WTC11 (cell line): ENCODE measurements around the gene BCL2L12. TPM values are rescaled to one million over a fixed set of nuclear protein-coding genes. Genes with fewer than 3 reads are reported as not detected.

Experiments
- ATAC-seq: fragments of 200-7000 bp; cut with Tn5 transposase; 2 replicates; pipeline ENCODE4 v1.10.0; 2021; ENCODE audit warnings: mild to moderate bottlenecking, moderate library complexity
- CTCF ChIA-PET: fragments of 300-600 bp; sonication (Branson Sonifier 250); formaldehyde crosslinking; loops from one replicate; lab custom pipeline; 2021; ENCODE audit warnings: antibody characterized with exemption; lab: Charles Lee
- POLR2A ChIA-PET: fragments of 350-600 bp; sonication (Branson Sonifier 250); formaldehyde crosslinking; loops from one replicate; lab custom pipeline; 2021; ENCODE audit warnings: antibody characterized with exemption; lab: Charles Lee
- DNase-seq: peaks from one replicate; pipeline ENCODE4 v3.0.0; 2021; ENCODE audit warnings: low spot score
- H3K27ac Mint-ChIP-seq: 2 replicates; pipeline ENCODE4 v1.8.0; 2021; ENCODE audit warnings: mixed read lengths
- H3K27me3 Mint-ChIP-seq: 2 replicates; pipeline ENCODE4 v1.8.0; 2021; ENCODE audit warnings: low read depth, mild to moderate bottlenecking, moderate library complexity, mixed read lengths
- H3K36me3 Mint-ChIP-seq: 2 replicates; pipeline ENCODE4 v1.8.0; 2021; ENCODE audit warnings: mixed read lengths
- H3K4me1 Mint-ChIP-seq: 2 replicates; pipeline ENCODE4 v1.8.0; 2022; ENCODE audit warnings: mixed read lengths
- H3K4me3 Mint-ChIP-seq: 2 replicates; pipeline ENCODE4 v1.8.0; 2021; ENCODE audit warnings: mild to moderate bottlenecking, moderate library complexity, mixed read lengths
- H3K9me3 Mint-ChIP-seq: 2 replicates; pipeline ENCODE4 v1.8.0; 2021; ENCODE audit warnings: mixed read lengths
- FOXJ3 ChIP-seq: sonication (generic); formaldehyde crosslinking; IDR thresholded peaks from 2 replicates; pipeline ENCODE4 v1.9.0; 2021; ENCODE audit warnings: missing genetic modification reagents, mild to moderate bottlenecking, borderline replicate concordance
- FOXK1 ChIP-seq: sonication (generic); formaldehyde crosslinking; IDR thresholded peaks from 2 replicates; pipeline ENCODE4 v1.8.0; 2022; ENCODE audit warnings: mild to moderate bottlenecking, moderate library complexity, missing genetic modification reagents
- IRF2 ChIP-seq: sonication (generic); formaldehyde crosslinking; IDR thresholded peaks from 2 replicates; pipeline ENCODE4 v1.8.0; 2022; ENCODE audit warnings: low read depth, missing genetic modification reagents, borderline replicate concordance
- KAT7 ChIP-seq: sonication (generic); formaldehyde crosslinking; IDR thresholded peaks from 2 replicates; pipeline ENCODE4 v1.8.1; 2023; ENCODE audit warnings: missing genetic modification reagents, mild to moderate bottlenecking, borderline replicate concordance
- NR1H2 ChIP-seq: sonication (generic); formaldehyde crosslinking; IDR thresholded peaks from 2 replicates; pipeline ENCODE4 v1.9.0; 2021; ENCODE audit warnings: mild to moderate bottlenecking, moderate library complexity, missing genetic modification reagents
- NR3C1 ChIP-seq: sonication (generic); formaldehyde crosslinking; conservative IDR thresholded peaks from 2 replicates; pipeline ENCODE4 v1.8.1; 2023; ENCODE audit warnings: low read depth, mild to moderate bottlenecking, missing genetic modification reagents
- RELA ChIP-seq: sonication (generic); formaldehyde crosslinking; IDR thresholded peaks from 2 replicates; pipeline ENCODE4 v1.8.1; 2022; ENCODE audit warnings: missing genetic modification reagents, mild to moderate bottlenecking, borderline replicate concordance
- TP53 ChIP-seq: sonication (generic); formaldehyde crosslinking; IDR thresholded peaks from 2 replicates; pipeline ENCODE4 v1.8.1; 2023; ENCODE audit warnings: mild to moderate bottlenecking, missing genetic modification reagents
- ZNF138 ChIP-seq: sonication (generic); formaldehyde crosslinking; conservative IDR thresholded peaks from 2 replicates; pipeline ENCODE4 v1.8.1; 2022; ENCODE audit warnings: mild to moderate bottlenecking, moderate library complexity, missing genetic modification reagents
- ZNF317 ChIP-seq: sonication (generic); formaldehyde crosslinking; IDR thresholded peaks from 2 replicates; pipeline ENCODE4 v1.8.1; 2023; ENCODE audit warnings: low read depth, mild to moderate bottlenecking, moderate library complexity, missing genetic modification reagents, borderline replicate concordance
- ZNF416 ChIP-seq: fragments of 250-450 bp; sonication (Bioruptor Pico); IDR thresholded peaks from 2 replicates; pipeline ENCODE4 v1.9.0; 2021; ENCODE audit warnings: mild to moderate bottlenecking, inconsistent platforms
- total RNA-seq: library from RNA; stranded (reverse); gene quantifications from 3 replicates; pipeline ENCODE4 v1.2.3, GENCODE V29; 2021
- TF ChIP-seq, protein P1 (sequence below): fragments of 250-450 bp; sonication (Bioruptor Pico); conservative IDR thresholded peaks from 2 replicates; pipeline ENCODE4 v1.9.0; 2021; ENCODE audit warnings: mild to moderate bottlenecking
- TF ChIP-seq, protein P2 (sequence below): sonication (generic); formaldehyde crosslinking; IDR thresholded peaks from 2 replicates; pipeline ENCODE4 v1.8.1; 2022; ENCODE audit warnings: low read depth, mild to moderate bottlenecking, moderate library complexity, missing genetic modification reagents, borderline replicate concordance
- TF ChIP-seq, protein P3 (sequence below): sonication (generic); formaldehyde crosslinking; IDR thresholded peaks from 2 replicates; pipeline ENCODE4 v1.8.1; 2023; ENCODE audit warnings: mild to moderate bottlenecking, missing genetic modification reagents, moderate library complexity
- TF ChIP-seq, protein P4 (sequence below): sonication (generic); formaldehyde crosslinking; IDR thresholded peaks from 2 replicates; pipeline ENCODE4 v1.8.1; 2022; ENCODE audit warnings: missing genetic modification reagents, borderline replicate concordance
- TF ChIP-seq, protein P5 (sequence below): sonication (generic); formaldehyde crosslinking; IDR thresholded peaks from 2 replicates; pipeline ENCODE4 v1.8.1; 2022; ENCODE audit warnings: mild to moderate bottlenecking, moderate library complexity, missing genetic modification reagents
- TF ChIP-seq, protein P6 (sequence below): sonication (generic); formaldehyde crosslinking; IDR thresholded peaks from 2 replicates; pipeline ENCODE4 v1.8.1; 2022; ENCODE audit warnings: mild to moderate bottlenecking, missing genetic modification reagents, moderate library complexity, borderline replicate concordance
- TF ChIP-seq, protein P7 (sequence below): fragments of 200-600 bp; IDR thresholded peaks from 2 replicates; pipeline ENCODE4 v1.8.0; 2022; ENCODE audit warnings: antibody characterized with exemption
- TF ChIP-seq, protein P8 (sequence below): fragments of 250-450 bp; sonication (Bioruptor Pico); IDR thresholded peaks from 2 replicates; pipeline ENCODE4 v1.9.0; 2021; ENCODE audit warnings: moderate library complexity, mild to moderate bottlenecking, inconsistent platforms, borderline replicate concordance

The BCL2L12 gene
- total RNA-seq, 1 experiment from 2014 or later = 146 TPM

DNA sequence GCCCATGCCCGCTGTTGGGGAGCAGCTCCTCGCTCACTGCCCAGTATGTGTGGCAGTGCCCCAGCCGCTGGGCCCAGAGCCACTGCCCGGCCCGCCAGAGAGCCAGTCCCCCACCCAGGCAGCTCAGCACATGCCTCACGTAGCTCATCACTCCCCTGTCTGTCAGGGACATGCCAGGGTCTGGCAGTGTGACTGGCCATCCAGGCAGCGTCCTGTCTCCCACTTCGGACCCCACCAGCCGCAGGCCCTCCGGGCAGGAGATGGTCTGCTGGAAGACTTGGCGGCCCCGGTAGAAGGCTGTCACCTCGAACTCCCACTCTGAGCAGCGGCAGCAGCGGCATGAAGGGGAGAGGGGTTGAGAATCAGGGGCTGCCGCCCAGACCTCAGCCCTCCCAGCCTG lies 3.7 kb upstream of the BCL2L12 start (continued):
- TF ChIP-seq, protein P1, sequence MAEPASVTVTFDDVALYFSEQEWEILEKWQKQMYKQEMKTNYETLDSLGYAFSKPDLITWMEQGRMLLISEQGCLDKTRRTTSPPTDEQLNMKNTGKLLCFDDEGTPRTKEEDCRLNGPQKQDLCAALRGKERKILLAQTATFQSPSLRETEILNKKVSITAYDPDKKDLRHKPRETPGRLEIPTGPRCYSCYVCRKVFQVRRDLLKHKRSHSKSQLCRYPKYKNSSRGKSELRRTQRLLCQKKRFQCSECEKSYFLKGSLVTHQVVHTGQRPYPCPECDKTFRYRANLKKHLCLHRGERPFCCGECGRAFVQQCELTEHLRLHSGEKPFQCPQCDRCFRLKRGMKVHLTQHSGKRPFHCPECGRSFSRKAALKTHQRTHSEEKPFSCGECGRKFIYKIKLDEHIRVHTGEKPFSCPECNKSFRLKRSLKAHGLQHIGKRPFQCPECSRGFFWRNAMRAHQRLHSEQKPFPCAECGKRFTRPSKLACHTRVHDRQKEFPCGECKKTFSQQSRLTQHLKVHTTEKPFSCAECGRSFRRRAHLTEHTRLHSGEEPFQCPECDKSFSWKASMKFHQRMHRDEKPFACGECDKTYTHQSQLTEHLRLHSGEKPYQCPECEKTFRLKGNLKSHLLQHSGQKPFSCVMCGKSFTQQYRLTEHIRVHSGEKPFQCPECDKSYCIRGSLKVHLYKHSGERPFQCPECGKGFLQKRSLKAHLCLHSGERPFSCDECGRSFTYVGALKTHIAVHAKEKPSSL (CRISPR knock-in tag) = no peak
- TF ChIP-seq ZNF416 = no peak

DNA sequence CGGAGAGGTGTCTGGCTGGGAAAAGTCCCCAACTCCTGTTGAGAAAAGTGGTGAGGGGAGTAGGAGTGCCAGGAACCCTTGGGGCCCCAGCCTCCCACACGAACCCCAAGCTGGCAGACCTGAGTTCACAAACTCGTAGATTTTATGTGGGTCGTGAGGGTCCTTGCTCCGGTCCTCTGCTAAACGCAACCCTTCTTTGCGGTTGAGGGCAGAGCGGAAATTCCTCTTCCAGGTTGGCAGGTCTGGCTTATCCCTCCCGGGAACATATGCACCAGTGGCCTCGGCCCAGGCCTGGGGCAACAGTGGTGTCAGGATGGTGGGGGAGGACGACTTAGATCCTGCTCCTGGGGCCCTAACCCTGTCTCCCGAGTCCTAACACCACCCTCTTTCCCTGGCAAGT lies 2.5 kb upstream of the BCL2L12 start:
- CTCF ChIA-PET = interaction anchor here (1.3 to 3.6 kb wide), 4 partner anchors 12 to 117 kb away, joined by 4 to 35 read pairs (median 11); partner anchors contain the start of genes PRMT1 and SCAF1
- Mint-ChIP-seq H3K27ac (no peak overlapping the region), H3K27me3 (no peaks in the 10 kb centered on the region; the same call in 1 of the 2 replicates), H3K4me3 (peak overlapping the region; percentile 30; the same call in 1 of the 2 replicates), H3K4me1 (peaks cover 12% of the 10 kb centered on the region), H3K9me3 (peaks cover 7% of the 10 kb centered on the region), H3K36me3 (peaks cover 48% of the 10 kb centered on the region)
- POLR2A ChIA-PET = interaction anchor here (2.7 kb wide), 1 partner anchor 13 kb away, joined by 29 read pairs; the partner anchor contains the start of gene PRMT1
- DNase-seq (no peak), ATAC-seq (no peak)
- TF ChIP-seq, protein P2, sequence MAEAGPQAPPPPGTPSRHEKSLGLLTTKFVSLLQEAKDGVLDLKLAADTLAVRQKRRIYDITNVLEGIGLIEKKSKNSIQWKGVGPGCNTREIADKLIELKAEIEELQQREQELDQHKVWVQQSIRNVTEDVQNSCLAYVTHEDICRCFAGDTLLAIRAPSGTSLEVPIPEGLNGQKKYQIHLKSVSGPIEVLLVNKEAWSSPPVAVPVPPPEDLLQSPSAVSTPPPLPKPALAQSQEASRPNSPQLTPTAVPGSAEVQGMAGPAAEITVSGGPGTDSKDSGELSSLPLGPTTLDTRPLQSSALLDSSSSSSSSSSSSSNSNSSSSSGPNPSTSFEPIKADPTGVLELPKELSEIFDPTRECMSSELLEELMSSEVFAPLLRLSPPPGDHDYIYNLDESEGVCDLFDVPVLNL (CRISPR knock-in tag) = no peak
- TF ChIP-seq, protein P3, sequence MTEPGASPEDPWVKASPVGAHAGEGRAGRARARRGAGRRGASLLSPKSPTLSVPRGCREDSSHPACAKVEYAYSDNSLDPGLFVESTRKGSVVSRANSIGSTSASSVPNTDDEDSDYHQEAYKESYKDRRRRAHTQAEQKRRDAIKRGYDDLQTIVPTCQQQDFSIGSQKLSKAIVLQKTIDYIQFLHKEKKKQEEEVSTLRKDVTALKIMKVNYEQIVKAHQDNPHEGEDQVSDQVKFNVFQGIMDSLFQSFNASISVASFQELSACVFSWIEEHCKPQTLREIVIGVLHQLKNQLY (CRISPR knock-in tag) = no peak
- TF ChIP-seq, protein P4, sequence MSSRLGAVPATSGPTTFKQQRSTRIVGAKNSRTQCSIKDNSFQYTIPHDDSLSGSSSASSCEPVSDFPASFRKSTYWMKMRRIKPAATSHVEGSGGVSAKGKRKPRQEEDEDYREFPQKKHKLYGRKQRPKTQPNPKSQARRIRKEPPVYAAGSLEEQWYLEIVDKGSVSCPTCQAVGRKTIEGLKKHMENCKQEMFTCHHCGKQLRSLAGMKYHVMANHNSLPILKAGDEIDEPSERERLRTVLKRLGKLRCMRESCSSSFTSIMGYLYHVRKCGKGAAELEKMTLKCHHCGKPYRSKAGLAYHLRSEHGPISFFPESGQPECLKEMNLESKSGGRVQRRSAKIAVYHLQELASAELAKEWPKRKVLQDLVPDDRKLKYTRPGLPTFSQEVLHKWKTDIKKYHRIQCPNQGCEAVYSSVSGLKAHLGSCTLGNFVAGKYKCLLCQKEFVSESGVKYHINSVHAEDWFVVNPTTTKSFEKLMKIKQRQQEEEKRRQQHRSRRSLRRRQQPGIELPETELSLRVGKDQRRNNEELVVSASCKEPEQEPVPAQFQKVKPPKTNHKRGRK = no peak
- no peak for TF ChIP-seq ZNF138 (CRISPR knock-in tag)
- TF ChIP-seq, protein P5, sequence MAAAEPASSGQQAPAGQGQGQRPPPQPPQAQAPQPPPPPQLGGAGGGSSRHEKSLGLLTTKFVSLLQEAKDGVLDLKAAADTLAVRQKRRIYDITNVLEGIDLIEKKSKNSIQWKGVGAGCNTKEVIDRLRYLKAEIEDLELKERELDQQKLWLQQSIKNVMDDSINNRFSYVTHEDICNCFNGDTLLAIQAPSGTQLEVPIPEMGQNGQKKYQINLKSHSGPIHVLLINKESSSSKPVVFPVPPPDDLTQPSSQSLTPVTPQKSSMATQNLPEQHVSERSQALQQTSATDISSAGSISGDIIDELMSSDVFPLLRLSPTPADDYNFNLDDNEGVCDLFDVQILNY (CRISPR knock-in tag) = no peak
- TF ChIP-seq IRF2 = no peak
- no peak for TF ChIP-seq FOXK1 (CRISPR knock-in tag)
- no peak for TF ChIP-seq ZNF317
- TF ChIP-seq, protein P6, sequence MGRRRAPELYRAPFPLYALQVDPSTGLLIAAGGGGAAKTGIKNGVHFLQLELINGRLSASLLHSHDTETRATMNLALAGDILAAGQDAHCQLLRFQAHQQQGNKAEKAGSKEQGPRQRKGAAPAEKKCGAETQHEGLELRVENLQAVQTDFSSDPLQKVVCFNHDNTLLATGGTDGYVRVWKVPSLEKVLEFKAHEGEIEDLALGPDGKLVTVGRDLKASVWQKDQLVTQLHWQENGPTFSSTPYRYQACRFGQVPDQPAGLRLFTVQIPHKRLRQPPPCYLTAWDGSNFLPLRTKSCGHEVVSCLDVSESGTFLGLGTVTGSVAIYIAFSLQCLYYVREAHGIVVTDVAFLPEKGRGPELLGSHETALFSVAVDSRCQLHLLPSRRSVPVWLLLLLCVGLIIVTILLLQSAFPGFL = no peak
- TF ChIP-seq, protein P7, sequence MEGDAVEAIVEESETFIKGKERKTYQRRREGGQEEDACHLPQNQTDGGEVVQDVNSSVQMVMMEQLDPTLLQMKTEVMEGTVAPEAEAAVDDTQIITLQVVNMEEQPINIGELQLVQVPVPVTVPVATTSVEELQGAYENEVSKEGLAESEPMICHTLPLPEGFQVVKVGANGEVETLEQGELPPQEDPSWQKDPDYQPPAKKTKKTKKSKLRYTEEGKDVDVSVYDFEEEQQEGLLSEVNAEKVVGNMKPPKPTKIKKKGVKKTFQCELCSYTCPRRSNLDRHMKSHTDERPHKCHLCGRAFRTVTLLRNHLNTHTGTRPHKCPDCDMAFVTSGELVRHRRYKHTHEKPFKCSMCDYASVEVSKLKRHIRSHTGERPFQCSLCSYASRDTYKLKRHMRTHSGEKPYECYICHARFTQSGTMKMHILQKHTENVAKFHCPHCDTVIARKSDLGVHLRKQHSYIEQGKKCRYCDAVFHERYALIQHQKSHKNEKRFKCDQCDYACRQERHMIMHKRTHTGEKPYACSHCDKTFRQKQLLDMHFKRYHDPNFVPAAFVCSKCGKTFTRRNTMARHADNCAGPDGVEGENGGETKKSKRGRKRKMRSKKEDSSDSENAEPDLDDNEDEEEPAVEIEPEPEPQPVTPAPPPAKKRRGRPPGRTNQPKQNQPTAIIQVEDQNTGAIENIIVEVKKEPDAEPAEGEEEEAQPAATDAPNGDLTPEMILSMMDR = no peak
- TF ChIP-seq, protein P8, sequence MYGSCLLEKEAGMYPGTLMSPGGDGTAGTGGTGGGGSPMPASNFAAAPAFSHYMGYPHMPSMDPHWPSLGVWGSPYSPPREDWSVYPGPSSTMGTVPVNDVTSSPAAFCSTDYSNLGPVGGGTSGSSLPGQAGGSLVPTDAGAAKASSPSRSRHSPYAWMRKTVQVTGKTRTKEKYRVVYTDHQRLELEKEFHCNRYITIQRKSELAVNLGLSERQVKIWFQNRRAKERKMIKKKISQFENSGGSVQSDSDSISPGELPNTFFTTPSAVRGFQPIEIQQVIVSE (CRISPR knock-in tag) = no peak
- TF ChIP-seq KAT7 (CRISPR knock-in tag) = no peak
- no peak for TF ChIP-seq TP53 (CRISPR knock-in tag)
- TF ChIP-seq NR1H2 (CRISPR knock-in tag) = no peak
- TF ChIP-seq, protein P1 (CRISPR knock-in tag) = no peak
- TF ChIP-seq FOXJ3 (CRISPR knock-in tag) = no peak
- TF ChIP-seq NR3C1 (CRISPR knock-in tag) = no peak
- no peak for TF ChIP-seq RELA (CRISPR knock-in tag)
